ENCODE measurements around the gene REC8. TPM values are rescaled to one million over a fixed set of nuclear protein-coding genes. Genes with fewer than 3 reads are reported as not detected.

The REC8 gene
- total RNA-seq, 1 experiment from 2014 or later: 37.5 TPM

GRCh38 chr14:24150993-24151392 lies 20.9 kb upstream of the REC8 start:
- CTCF ChIA-PET: no interaction called here
- no peak overlapping the region for H3K27ac Mint-ChIP-seq (ENCODE audit: unreplicated experiment)
- peaks cover 47% of the 10 kb centered on the region for H3K36me3 Mint-ChIP-seq (ENCODE audit: insufficient read depth, unreplicated experiment)
- H3K4me1 Mint-ChIP-seq (ENCODE audit: low read depth, unreplicated experiment): peaks cover 17% of the 10 kb centered on the region
- BruUV-seq (replicated peaks): no TSS peak
- TF ChIP-seq CTCF (IDR thresholded peaks at IDR 0.05; ENCODE audit: unreplicated experiment): no peak
- DNase-seq: no peak
- intact Hi-C loops (cut with micrococcal nuclease; ENCODE audit: unreplicated experiment): no loop called here
- no peaks in the 10 kb centered on the region for H3K9me3 Mint-ChIP-seq (ENCODE audit: low read depth, unreplicated experiment)
- no peaks in the 10 kb centered on the region for H3K27me3 Mint-ChIP-seq (ENCODE audit: unreplicated experiment)
- H3K4me3 Mint-ChIP-seq (ENCODE audit: low read depth, unreplicated experiment): no peak overlapping the region

GRCh38 chr14:24151404-24152080 lies 20.3 kb upstream of the REC8 start:
- BruUV-seq (replicated peaks): no TSS peak

GRCh38 chr14:24155100-24155499 lies 16.8 kb upstream of the REC8 start:
- DNase-seq: no peak
- Mint-ChIP-seq H3K36me3 (ENCODE audit: insufficient read depth, unreplicated experiment) (peaks cover 32% of the 10 kb centered on the region), H3K27ac (ENCODE audit: unreplicated experiment) (no peak overlapping the region), H3K4me1 (ENCODE audit: low read depth, unreplicated experiment) (peaks cover 7% of the 10 kb centered on the region), H3K4me3 (ENCODE audit: low read depth, unreplicated experiment) (no peak overlapping the region), H3K9me3 (ENCODE audit: low read depth, unreplicated experiment) (no peaks in the 10 kb centered on the region), H3K27me3 (ENCODE audit: unreplicated experiment) (no peaks in the 10 kb centered on the region)
- TF ChIP-seq CTCF (IDR thresholded peaks at IDR 0.05; ENCODE audit: unreplicated experiment): no peak
- no TSS peak for BruUV-seq (replicated peaks)
- CTCF ChIA-PET: interaction anchor here (1.6 kb wide), 1 partner anchor 8 kb away, joined by 5 read pairs; the partner anchor contains the start of gene PSME2
- intact Hi-C loops (cut with micrococcal nuclease; ENCODE audit: unreplicated experiment): no loop called here

More at GRCh38 chr14:24151404-24152080, 20.3 kb upstream of the REC8 start:
- no peaks in the 10 kb centered on the region for H3K27me3 Mint-ChIP-seq (ENCODE audit: unreplicated experiment)
- peaks cover 17% of the 10 kb centered on the region for H3K4me1 Mint-ChIP-seq (ENCODE audit: low read depth, unreplicated experiment)
- CTCF ChIA-PET: no interaction called here
- H3K27ac Mint-ChIP-seq (ENCODE audit: unreplicated experiment): no peak overlapping the region
- intact Hi-C loops (cut with micrococcal nuclease; ENCODE audit: unreplicated experiment): no loop called here
- no peak for DNase-seq
- H3K4me3 Mint-ChIP-seq (ENCODE audit: low read depth, unreplicated experiment): no peak overlapping the region
- no peak for TF ChIP-seq CTCF (IDR thresholded peaks at IDR 0.05; ENCODE audit: unreplicated experiment)
- H3K36me3 Mint-ChIP-seq (ENCODE audit: insufficient read depth, unreplicated experiment): peaks cover 42% of the 10 kb centered on the region
- H3K9me3 Mint-ChIP-seq (ENCODE audit: low read depth, unreplicated experiment): no peaks in the 10 kb centered on the region

- no peak for DNase-seq
- intact Hi-C loops (cut with micrococcal nuclease; ENCODE audit: unreplicated experiment): no loop called here
- Mint-ChIP-seq H3K27ac (ENCODE audit: unreplicated experiment) (no peak overlapping the region), H3K9me3 (ENCODE audit: low read depth, unreplicated experiment) (no peaks in the 10 kb centered on the region), H3K4me3 (ENCODE audit: low read depth, unreplicated experiment) (no peak overlapping the region), H3K27me3 (ENCODE audit: unreplicated experiment) (no peaks in the 10 kb centered on the region), H3K36me3 (ENCODE audit: insufficient read depth, unreplicated experiment) (peaks cover 49% of the 10 kb centered on the region), H3K4me1 (ENCODE audit: low read depth, unreplicated experiment) (peaks cover 15% of the 10 kb centered on the region)
- CTCF ChIA-PET: no interaction called here
- no peak for TF ChIP-seq CTCF (IDR thresholded peaks at IDR 0.05; ENCODE audit: unreplicated experiment)
- BruUV-seq (replicated peaks): no TSS peak
Observed at GRCh38 chr14:24156840-24157239, 15.0 kb upstream of the REC8 start.
